H1 (cell line): Measurements from ENCODE around the gene NSUN6. TPM values are rescaled to one million over a fixed set of nuclear protein-coding genes. Genes with fewer than 3 reads are reported as not detected.

Source experiments
- BCL11A ChIP-seq, 2 experiments: IDR thresholded peaks; one replicate each; pipeline ENCODE4 v1.6.1; 2011; ENCODE audit warnings: low read depth in 2 of 2, low read length in 2 of 2, mild to moderate bottlenecking in 2 of 2
- CREB1 ChIP-seq: IDR thresholded peaks from 2 replicates; pipeline ENCODE4 v1.6.1; 2012; ENCODE audit warnings: inconsistent platforms
- GTF2F1 ChIP-seq: IDR thresholded peaks from 2 replicates; pipeline ENCODE4 v1.6.1; 2012; ENCODE audit warnings: low read depth, low read length, improper control_type of control experiment, borderline replicate concordance
- KDM4A ChIP-seq: IDR thresholded peaks from one replicate; pipeline ENCODE4 v1.7.1; 2012; ENCODE audit warnings: low read depth, mild to moderate bottlenecking, moderate library complexity, low read length, inconsistent platforms; ENCODE audit not compliant: severe bottlenecking
- RXRA ChIP-seq: IDR thresholded peaks from 2 replicates; pipeline ENCODE4 v1.6.1; 2011; ENCODE audit warnings: low read depth, mild to moderate bottlenecking, low read length, moderate library complexity; ENCODE audit not compliant: insufficient read depth
- SP4 ChIP-seq: IDR thresholded peaks from 2 replicates; pipeline ENCODE4 v1.6.1; 2012; ENCODE audit warnings: low read length, inconsistent platforms
- polyA plus RNA-seq, 7 experiments: library from polyadenylated mRNA; depleted of rRNA in 3 of 7; stranded (reverse) in 5 of 7; unstranded in 2 of 7; fragments of >200 nt in 5 of 7; fragments of 200-250 nt in 2 of 7; gene quantifications; 1 replicate in 5 of 7; 2 replicates in 1 of 7; 4 replicates in 1 of 7; pipeline versions ENCODE4 v1.2.1 to v1.2.3, GENCODE V29; 2011 to 2013; ENCODE audit warnings: missing spikeins in 2 of 7, mixed read lengths in 2 of 7
- total RNA-seq: library from RNA; stranded (reverse); fragmentation: NEBNext Ultra II Directional; extraction: Animal tissue kit (Norgen Biotek cat#: 25700); gene quantifications from 2 replicates; pipeline ENCODE4 v1.2.1, GENCODE V29; 2021

The NSUN6 gene
- total and polyA plus RNA-seq, 2 of the 8 experiments (the other 6 are each of a cell fraction or from before 2014, with no cell fraction given) = 5.9 to 14.4 TPM

- TF ChIP-seq RXRA (no peak), CREB1 (no peak), GTF2F1 (no peak), BCL11A (IDR thresholded peaks at IDR 0.05; ENCODE audit: low read depth in 2 of 2, low read length in 2 of 2) (no peak), KDM4A (no peak), SP4 (no peak)
Measured at GRCh38 chr10:18684953-18685352, 33.6 kb upstream of the NSUN6 start (continued).
